HG02571 (cell line): Measurements from ENCODE around the gene BBX.

Experiments
- ATAC-seq: cut with Tn5 transposase; IDR thresholded peaks from one replicate; pipeline ENCODE4 v1.9.1; 2021; ENCODE audit warnings: mild to moderate bottlenecking, moderate library complexity; ENCODE audit not compliant: unreplicated experiment

Gene BBX

DNA sequence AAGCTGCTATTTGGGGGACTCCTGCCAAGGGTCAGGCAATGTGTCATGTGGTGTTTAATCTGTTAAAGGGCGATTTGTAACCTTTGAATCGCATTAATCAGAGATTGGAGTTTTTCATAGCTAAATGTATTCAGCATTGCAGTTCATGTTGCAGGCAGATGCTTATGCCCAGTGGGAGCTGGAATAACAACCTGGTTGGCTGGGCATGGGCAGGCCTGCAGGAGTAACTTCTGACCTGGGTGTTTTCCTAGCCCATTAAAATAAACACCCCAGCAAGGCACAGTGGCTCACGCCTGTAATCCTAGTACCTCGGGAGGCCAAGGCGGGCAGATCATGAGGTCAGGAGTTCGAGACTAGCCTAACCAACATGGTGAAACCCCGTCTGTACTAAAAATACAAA, 268.7 kb downstream of the BBX start:
- no peak for ATAC-seq

GRCh38 chr3:107794664-107795443, 272.1 kb downstream of the BBX start:
- no peak for ATAC-seq

GRCh38 chr3:107795514-107796094, 272.8 kb downstream of the BBX start:
- ATAC-seq, result no peak

- no peak for ATAC-seq
Measured at GRCh38 chr3:107796791-107797190, 274.0 kb downstream of the BBX start.

- no peak for ATAC-seq
Measured at GRCh38 chr3:107797586-107797985, 274.8 kb downstream of the BBX start.

DNA sequence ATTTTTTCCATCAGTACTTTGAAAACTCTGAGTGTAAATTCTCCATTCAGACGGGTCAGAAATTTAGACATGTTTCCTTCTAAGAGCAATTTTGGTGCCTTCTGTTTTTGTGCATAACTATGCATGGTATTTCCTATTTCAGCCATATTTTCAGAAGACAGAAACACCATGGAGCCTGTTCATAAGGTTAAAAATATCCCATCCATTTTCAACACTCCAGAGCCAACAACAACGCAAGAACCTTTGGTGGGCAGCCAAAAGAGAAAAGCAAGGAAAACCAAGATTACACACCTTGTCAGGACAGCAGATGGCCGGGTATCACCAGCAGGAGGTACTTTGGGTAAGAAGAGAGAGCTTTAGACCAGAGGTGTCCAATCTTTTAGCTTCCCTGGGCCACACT, 275.6 kb downstream of the BBX start:
- no peak for ATAC-seq

GRCh38 chr3:107800710-107801109, 277.9 kb downstream of the BBX start:
- ATAC-seq, result no peak

GRCh38 chr3:107803170-107803569, 280.4 kb downstream of the BBX start:
- no peak for ATAC-seq

DNA sequence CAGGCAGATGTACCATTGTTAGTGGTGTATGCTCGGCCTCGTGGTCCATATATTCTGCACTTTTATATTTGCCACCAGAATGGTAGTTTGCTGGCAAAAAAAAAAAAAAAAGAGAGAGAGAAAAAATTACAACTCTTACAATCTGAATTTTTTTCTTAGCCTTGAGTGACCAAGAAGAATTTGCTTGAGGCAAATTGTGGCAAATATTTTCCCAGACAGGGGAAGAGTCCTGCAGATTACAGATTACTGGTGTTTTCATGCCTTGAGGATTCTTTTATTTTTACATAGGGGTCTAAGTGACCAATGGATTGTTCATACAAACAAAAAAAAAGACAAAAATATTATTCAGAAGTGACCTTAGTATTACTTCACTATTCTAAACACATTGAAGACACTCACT, 283.3 kb downstream of the BBX start:
- ATAC-seq, result no peak

DNA sequence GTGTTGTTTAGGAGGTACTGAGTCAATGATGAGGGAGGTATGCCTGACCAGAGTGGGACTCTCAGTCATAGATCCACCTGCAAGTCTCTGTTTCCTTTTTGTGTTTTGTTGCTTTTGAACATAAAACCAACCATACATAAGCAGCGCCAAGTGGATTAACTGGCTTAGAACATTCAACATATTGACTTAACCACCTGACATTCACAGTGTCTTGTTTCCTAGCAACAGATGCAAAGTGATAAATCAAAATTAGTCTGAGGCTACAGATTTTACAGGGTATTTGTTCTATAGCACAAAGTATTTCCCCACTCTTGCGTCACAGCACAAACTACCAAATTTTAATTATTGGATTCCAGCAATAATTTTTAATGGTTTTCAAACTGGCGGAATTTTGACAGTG, 283.8 kb downstream of the BBX start:
- no peak for ATAC-seq

GRCh38 chr3:107810171-107811071, 287.7 kb downstream of the BBX start:
- no peak for ATAC-seq

DNA sequence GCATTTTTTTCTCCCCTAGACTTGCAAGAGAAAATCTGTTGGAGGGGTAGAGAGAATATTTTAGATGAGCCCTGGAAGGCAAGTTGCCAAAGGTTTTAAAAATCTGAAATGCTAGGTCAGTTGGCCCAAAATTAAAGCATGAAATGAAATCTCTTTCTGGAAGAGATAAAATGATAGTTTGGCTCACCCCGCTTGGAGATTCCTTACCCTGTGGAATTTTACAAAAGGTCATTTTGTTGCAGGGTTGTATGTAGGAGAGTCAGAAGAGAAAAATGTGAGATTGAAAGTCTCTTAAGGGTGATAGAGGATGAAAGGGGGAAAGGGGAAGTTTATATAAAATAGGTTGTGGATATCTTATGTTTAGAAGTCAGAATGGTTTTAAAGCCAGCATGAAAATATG, 290.3 kb downstream of the BBX start:
- ATAC-seq, result no peak

DNA sequence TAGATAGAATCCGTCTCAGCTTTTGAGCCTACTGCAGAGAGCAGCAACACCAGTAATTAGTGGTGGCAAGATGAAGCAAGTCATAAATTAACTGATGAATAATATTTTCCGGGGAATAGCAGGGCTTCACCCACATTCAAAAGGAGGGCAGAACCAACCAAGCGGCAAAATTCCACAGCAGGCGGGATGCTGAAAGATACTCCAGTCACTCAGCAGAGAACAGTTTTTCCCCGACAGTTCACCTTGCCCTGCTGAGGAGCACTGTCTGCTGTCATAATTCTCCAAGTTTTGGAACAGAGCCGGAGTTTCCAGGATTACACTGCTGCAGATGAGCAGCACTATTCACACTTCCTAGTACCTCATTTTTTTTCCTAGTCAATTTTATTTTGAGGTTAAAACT, 293.3 kb downstream of the BBX start:
- ATAC-seq, result no peak

GRCh38 chr3:107817076-107817475, 294.3 kb downstream of the BBX start:
- ATAC-seq, result no peak

DNA sequence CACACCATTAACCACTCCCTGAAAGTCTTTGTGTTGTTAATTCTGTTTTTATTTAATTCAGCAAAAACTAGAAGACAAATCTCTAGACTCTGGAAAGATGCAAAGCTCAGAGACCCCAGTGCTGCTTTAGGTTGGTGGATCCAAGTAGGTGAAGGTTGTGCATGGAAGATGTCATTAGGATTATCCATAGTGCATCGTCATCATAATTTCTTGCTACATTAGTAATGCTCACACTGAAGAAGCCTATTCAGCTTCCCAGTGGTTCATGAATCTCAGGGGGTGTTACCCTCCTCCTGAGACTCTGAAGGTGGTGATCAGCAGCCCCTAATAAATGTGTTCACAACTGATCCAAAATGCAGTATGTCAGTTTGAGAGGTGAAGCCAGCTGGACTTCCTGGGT, 295.3 kb downstream of the BBX start:
- ATAC-seq, result no peak

GRCh38 chr3:107819656-107820055, 296.9 kb downstream of the BBX start:
- no peak for ATAC-seq

DNA sequence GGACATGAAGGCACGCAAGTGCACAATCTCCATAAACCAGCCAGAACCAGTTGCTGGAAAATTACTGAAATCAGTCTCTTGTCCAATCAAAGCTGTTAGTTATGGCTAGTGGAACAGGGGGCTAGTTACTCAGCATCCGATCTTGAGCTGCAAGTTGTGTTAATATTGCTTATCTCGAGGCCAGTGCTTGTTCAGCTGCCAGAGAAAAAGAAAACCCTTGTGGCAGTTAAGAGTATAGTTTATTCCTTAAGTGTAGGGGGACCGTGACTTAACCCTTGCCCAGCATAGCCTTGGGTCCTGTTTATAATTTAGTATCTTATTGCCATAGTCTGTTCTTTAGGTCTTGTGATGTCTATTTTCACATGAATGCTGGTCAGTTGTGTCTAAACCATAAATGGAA, 299.5 kb downstream of the BBX start:
- no peak for ATAC-seq

GRCh38 chr3:107824822-107825371, 302.1 kb downstream of the BBX start:
- no peak for ATAC-seq

DNA sequence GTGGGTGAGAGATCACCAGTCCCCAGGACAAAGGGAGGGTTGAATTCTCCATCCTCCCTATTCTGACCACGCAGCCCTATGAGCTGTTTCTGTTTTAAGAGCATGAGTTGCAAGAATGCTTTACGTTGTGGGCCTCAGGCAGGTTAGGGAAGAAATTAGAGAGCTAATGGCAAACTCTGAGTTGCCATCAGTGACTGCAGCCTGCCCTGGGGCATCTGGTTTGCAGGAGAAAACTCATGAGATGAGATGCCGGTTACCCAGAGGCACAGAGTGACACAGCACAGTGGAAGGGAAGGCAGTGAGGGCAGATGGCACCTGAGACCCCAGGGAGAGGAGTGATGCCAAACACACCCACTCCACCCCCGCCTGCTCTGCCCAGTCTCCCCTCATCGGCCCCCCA, 302.8 kb downstream of the BBX start:
- no peak for ATAC-seq

DNA sequence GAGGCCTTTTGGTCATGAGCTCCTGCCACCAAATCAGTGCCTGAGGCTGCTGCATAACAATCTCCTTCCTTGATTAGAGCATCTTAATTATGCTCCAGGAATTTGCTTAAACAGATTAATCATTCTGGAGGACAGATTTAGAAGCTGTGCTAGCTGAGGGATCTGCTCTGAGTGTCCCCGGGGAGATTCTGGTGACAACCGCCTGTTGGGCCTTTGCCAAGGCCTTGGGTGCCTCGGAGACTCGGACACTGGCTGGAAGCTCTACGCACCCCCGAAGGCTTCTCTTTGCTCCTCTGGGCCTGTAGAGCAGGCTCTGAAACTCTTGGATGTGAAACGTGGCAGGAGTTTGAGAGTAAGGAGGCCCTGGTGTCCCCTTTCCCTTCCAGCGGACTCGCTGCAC, 304.0 kb downstream of the BBX start:
- no peak for ATAC-seq

- no peak for ATAC-seq
Measured at GRCh38 chr3:107829185-107829584, 306.4 kb downstream of the BBX start.

DNA sequence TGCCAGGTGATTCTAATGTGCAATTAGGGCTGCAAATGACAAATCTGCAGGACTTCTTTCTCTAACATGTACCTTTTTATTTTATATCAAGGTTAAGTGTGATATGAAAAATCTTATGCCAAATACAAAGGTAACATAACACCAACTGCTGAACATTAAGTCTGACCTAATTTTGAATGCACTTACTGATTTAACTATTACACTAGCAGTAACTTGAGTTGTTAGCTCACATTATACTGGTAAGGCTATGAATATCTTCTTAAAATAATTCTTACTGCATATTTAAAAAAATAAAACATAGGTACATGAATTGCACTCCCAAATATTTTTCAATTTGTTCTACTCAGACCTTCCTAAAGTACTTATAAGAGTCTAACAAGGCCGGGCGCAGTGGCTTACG, 308.8 kb downstream of the BBX start:
- no peak for ATAC-seq
